ENCODE measurements around the gene KL. TPM values are rescaled to one million over a fixed set of nuclear protein-coding genes. Genes with fewer than 3 reads are reported as not detected.

The KL gene
- total and polyA plus RNA-seq, 7 donors: 0.52 to 1.7 (median 0.95) TPM

- no peaks in the 10 kb centered on the region for H3K36me3 ChIP-seq (ENCODE audit: insufficient read depth in 1 of 2, low read depth in 1 of 2)
- intact Hi-C loops (cut with DNase I): no loop called here
- ATAC-seq: no peak
- no peak for DNase-seq
- 96 to 100% (median 96%) methylated on average over 1 of the region's 1 CpG for WGBS, 3 donors
- H3K4me3 ChIP-seq: no peak overlapping the region
- H3K27me3 ChIP-seq (ENCODE audit: insufficient read depth in 3 of 3, low read length in 2 of 3): no peaks in the 10 kb centered on the region
- no peaks in the 10 kb centered on the region for H3K9me3 ChIP-seq
- H3K27ac ChIP-seq: no peak overlapping the region
- H3K4me1 ChIP-seq: no peaks in the 10 kb centered on the region
- TF ChIP-seq, protein P1, sequence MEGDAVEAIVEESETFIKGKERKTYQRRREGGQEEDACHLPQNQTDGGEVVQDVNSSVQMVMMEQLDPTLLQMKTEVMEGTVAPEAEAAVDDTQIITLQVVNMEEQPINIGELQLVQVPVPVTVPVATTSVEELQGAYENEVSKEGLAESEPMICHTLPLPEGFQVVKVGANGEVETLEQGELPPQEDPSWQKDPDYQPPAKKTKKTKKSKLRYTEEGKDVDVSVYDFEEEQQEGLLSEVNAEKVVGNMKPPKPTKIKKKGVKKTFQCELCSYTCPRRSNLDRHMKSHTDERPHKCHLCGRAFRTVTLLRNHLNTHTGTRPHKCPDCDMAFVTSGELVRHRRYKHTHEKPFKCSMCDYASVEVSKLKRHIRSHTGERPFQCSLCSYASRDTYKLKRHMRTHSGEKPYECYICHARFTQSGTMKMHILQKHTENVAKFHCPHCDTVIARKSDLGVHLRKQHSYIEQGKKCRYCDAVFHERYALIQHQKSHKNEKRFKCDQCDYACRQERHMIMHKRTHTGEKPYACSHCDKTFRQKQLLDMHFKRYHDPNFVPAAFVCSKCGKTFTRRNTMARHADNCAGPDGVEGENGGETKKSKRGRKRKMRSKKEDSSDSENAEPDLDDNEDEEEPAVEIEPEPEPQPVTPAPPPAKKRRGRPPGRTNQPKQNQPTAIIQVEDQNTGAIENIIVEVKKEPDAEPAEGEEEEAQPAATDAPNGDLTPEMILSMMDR (IDR thresholded peaks at IDR 0.05): no peak
Measured at GRCh38 chr13:33072759-33073158, 56.5 kb downstream of the KL start.

GRCh38 chr13:33073338-33073737, 57.1 kb downstream of the KL start:
- Histone ChIP-seq H3K27ac (no peak overlapping the region), H3K4me3 (no peak overlapping the region), H3K36me3 (ENCODE audit: insufficient read depth in 1 of 2, low read depth in 1 of 2) (no peaks in the 10 kb centered on the region), H3K27me3 (ENCODE audit: insufficient read depth in 3 of 3, low read length in 2 of 3) (no peaks in the 10 kb centered on the region), H3K4me1 (no peaks in the 10 kb centered on the region), H3K9me3 (no peaks in the 10 kb centered on the region)
- DNase-seq (no peak), ATAC-seq (no peak)
- TF ChIP-seq, protein P1 (IDR thresholded peaks at IDR 0.05): no peak
- intact Hi-C loops (cut with DNase I): no loop called here
- WGBS, 3 donors: 89 to 92% (median 90%) methylated on average over 3 of the region's 3 CpGs

GRCh38 chr13:33076001-33076992, 60.1 kb downstream of the KL start:
- 92 to 95% (median 94%) methylated on average over 10 of the region's 10 CpGs for WGBS, 3 donors
- TF ChIP-seq, protein P1 (IDR thresholded peaks at IDR 0.05): no peak
- Histone ChIP-seq H3K27ac (no peak overlapping the region), H3K36me3 (ENCODE audit: insufficient read depth in 1 of 2, low read depth in 1 of 2) (no peaks in the 10 kb centered on the region), H3K9me3 (no peaks in the 10 kb centered on the region), H3K27me3 (ENCODE audit: insufficient read depth in 3 of 3, low read length in 2 of 3) (no peaks in the 10 kb centered on the region), H3K4me1 (no peaks in the 10 kb centered on the region), H3K4me3 (no peak overlapping the region)
- DNase-seq: no peak
- intact Hi-C loops (cut with DNase I): no loop called here
- no peak for ATAC-seq

DNA sequence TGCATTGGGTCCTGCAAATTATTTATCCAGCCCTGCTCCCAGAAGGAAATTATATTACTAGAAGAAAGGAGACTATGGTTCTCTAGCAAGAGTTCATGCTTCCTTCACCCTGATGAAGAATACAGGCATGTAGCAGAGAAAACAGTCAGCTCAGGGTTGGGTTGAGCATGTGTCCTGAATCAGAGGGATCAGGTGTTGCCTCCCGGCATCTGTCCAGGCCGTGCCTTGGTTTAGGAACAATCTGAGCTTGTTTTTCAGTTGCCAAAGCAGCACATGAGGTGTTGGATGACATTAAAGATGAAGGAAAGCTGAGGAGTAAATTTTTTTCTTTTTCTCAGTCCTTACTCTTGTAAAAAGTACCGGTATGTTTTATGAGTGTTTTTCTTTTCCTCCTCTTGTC, 62.0 kb downstream of the KL start:
- DNase-seq (no peak), ATAC-seq (peak in 2 of 4 donors; percentile 66 to 68)
- Histone ChIP-seq H3K27me3 (ENCODE audit: insufficient read depth in 3 of 3, low read length in 2 of 3) (no peaks in the 10 kb centered on the region), H3K27ac (no peak overlapping the region), H3K4me3 (no peak overlapping the region), H3K36me3 (ENCODE audit: insufficient read depth in 1 of 2, low read depth in 1 of 2) (no peaks in the 10 kb centered on the region), H3K4me1 (no peaks in the 10 kb centered on the region), H3K9me3 (no peaks in the 10 kb centered on the region)
- 36 to 54% (median 37%) methylated on average over 3 of the region's 3 CpGs for WGBS, 3 donors
- TF ChIP-seq, protein P1 (IDR thresholded peaks at IDR 0.05): no peak
- intact Hi-C loops (cut with DNase I): no loop called here
